ENCODE measurements around the gene FOXP2.

DNA sequence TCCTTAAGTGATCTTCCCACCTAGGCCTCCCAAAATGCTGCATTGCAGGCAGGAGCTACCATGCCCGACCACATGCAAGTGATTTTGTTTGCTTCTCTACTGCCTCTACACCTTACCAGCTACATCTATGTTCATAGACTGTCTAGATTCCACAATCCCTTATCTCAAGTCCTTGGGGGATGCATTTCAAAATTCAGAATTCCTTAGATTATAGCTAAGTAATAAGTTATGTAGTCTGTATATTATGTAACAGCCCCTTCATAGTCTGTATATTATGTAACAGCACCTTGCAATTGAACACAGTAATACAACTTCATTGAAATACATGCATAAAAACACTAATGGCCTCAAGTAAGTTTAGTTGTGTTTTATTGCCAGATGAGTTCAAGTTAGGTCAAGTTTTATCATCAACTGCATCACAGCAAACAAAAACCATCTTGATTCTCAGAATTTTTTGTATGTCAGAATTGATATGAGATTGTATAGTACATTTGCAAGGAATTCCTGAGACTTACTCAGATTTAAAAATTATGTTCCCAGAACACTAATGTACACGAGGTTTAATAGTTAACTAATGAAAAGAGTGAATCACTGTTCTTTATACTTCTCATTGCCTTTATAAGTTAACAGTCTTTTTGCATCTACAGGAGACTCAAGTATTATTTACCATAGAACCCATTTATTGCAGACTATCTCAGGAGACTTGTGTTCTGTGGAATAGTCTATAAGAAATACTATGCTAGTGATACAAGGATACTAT lies 11.6 kb upstream of the FOXP2 start:
- TF ChIP-seq, protein P1, sequence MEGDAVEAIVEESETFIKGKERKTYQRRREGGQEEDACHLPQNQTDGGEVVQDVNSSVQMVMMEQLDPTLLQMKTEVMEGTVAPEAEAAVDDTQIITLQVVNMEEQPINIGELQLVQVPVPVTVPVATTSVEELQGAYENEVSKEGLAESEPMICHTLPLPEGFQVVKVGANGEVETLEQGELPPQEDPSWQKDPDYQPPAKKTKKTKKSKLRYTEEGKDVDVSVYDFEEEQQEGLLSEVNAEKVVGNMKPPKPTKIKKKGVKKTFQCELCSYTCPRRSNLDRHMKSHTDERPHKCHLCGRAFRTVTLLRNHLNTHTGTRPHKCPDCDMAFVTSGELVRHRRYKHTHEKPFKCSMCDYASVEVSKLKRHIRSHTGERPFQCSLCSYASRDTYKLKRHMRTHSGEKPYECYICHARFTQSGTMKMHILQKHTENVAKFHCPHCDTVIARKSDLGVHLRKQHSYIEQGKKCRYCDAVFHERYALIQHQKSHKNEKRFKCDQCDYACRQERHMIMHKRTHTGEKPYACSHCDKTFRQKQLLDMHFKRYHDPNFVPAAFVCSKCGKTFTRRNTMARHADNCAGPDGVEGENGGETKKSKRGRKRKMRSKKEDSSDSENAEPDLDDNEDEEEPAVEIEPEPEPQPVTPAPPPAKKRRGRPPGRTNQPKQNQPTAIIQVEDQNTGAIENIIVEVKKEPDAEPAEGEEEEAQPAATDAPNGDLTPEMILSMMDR (CRISPR knock-in tag; IDR thresholded peaks at IDR 0.05), result no peak
- TF ChIP-seq EZH2 (conservative IDR thresholded peaks at IDR 0.05; ENCODE audit: low read depth, low read length) (no peak), SMAD1 (CRISPR knock-in tag; IDR thresholded peaks at IDR 0.05; ENCODE audit: borderline replicate concordance, low read depth) (no peak), EHMT2 (IDR thresholded peaks at IDR 0.05; ENCODE audit: borderline replicate concordance, low read depth, low read length) (no peak), POLR2AphosphoS5 (IDR thresholded peaks at IDR 0.05; ENCODE audit: low read depth, low read length) (no peak), MAFF (IDR thresholded peaks at IDR 0.05; ENCODE audit: low read depth, low read length) (no peak), SNAI1 (CRISPR knock-in tag; IDR thresholded peaks at IDR 0.05; ENCODE audit: borderline replicate concordance) (no peak), ZNF670 (CRISPR knock-in tag; IDR thresholded peaks at IDR 0.05; ENCODE audit: borderline replicate concordance) (no peak)
- TF ChIP-seq, protein P2, sequence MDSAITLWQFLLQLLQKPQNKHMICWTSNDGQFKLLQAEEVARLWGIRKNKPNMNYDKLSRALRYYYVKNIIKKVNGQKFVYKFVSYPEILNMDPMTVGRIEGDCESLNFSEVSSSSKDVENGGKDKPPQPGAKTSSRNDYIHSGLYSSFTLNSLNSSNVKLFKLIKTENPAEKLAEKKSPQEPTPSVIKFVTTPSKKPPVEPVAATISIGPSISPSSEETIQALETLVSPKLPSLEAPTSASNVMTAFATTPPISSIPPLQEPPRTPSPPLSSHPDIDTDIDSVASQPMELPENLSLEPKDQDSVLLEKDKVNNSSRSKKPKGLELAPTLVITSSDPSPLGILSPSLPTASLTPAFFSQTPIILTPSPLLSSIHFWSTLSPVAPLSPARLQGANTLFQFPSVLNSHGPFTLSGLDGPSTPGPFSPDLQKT (CRISPR knock-in tag; IDR thresholded peaks at IDR 0.05; ENCODE audit: borderline replicate concordance), result no peak
